ENCODE measurements around the gene EIF2B2.

The EIF2B2 gene

DNA sequence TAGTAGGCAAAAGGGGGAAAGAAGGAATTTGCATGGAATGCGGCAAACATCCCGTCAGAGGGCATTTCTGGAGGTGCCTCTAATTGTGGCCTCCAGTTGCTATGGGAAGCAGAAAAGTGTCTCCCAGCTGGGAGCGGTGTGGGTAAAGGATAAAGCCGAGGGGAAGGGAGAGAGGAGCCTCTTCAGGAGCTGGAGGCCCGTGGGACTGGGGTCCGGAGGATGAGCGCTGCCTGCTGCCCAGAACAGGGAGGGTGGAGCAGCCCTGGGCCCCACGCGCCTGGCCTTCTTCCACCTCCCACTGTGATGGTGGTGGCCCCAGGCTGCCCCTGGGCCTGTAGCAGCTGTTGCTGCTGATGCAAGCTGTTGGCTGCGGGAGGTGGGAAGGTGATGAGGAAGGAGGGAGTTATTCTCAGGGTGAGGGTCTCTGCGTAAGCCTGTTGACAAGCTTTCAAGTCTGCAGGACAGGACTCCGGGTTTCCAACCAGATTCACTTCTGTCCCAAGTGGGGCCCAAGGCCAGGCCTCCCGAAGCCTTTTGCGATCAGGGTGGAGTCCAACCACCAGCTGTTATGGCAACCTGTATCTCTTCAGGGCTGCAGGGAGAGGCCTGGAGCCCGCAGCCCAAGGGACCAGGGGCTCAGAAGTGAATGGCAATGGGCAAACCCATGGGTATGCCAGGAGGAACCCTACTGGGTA is 28.2 kb upstream of the EIF2B2 start:
- no peak for DNase-seq (ENCODE audit: low read depth in 2 of 2)

DNA sequence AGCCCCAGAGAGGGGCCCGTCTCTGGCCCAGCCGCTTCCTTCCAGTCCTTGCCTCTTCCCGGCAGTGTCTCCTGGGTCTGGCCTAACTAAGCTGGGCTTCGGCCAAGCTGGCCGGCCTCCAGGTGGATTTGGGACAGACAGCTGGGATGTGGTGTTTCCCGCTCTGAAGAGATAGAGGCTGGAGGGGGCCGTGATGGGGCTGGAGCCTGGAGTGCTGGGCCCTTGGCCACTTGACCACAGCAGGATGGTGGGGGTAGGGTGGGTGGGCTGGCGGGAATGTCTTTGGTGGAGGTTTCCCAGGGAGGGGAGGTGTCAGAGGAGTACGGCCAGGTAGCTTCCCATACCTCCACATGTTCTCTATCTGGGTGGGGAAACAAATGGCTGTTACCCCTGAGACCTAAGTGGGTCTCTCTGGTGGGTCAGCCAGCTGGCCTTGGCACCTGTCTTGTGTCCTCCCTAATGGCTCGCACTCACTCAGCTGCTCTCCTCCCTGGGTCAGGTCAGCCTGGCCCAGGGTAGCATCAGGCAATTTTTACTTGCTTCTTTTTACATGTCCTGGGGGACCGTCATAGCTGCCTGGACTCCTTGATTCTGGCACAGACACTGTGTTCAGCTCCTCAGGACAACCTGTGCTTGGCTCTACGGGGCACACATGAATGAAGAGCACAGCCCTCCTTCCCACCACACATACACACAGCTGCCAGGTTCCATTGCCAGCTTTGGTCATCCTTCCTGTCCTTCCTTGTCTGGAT is 27.5 kb upstream of the EIF2B2 start:
- no peak for DNase-seq (ENCODE audit: low read depth in 2 of 2)

GRCh38 chr14:74976264-74977113 is 26.2 kb upstream of the EIF2B2 start:
- no peak for DNase-seq (ENCODE audit: low read depth in 2 of 2)

- no peak for DNase-seq (ENCODE audit: low read depth in 2 of 2)
Observed at GRCh38 chr14:74977164-74977900, 25.4 kb upstream of the EIF2B2 start.

GRCh38 chr14:74977901-74978385 is 24.8 kb upstream of the EIF2B2 start:
- DNase-seq (ENCODE audit: low read depth in 2 of 2), result no peak

- DNase-seq (ENCODE audit: low read depth in 2 of 2), result no peak
Observed at GRCh38 chr14:74978416-74978947, 24.2 kb upstream of the EIF2B2 start.

DNA sequence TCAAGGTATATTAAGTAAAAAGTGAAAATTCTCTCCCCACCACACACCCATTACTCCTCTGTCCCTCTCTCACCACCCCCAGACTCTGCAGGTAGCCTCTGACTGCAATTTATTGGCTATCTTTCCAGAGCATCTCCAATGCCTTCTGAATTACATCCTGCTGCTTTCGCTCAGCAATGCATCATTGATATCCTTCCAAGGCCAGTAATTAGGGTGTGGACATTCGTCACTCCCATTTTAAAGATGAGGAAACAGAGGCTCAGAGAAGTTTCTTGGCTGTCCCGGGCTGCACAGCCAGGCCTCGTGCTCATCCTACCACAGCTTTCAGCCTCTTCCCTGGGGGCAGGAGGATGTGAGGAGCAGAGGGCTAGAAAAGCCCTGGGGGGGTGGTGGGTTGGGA is 23.7 kb upstream of the EIF2B2 start:
- no peak for DNase-seq (ENCODE audit: low read depth in 2 of 2)

DNA sequence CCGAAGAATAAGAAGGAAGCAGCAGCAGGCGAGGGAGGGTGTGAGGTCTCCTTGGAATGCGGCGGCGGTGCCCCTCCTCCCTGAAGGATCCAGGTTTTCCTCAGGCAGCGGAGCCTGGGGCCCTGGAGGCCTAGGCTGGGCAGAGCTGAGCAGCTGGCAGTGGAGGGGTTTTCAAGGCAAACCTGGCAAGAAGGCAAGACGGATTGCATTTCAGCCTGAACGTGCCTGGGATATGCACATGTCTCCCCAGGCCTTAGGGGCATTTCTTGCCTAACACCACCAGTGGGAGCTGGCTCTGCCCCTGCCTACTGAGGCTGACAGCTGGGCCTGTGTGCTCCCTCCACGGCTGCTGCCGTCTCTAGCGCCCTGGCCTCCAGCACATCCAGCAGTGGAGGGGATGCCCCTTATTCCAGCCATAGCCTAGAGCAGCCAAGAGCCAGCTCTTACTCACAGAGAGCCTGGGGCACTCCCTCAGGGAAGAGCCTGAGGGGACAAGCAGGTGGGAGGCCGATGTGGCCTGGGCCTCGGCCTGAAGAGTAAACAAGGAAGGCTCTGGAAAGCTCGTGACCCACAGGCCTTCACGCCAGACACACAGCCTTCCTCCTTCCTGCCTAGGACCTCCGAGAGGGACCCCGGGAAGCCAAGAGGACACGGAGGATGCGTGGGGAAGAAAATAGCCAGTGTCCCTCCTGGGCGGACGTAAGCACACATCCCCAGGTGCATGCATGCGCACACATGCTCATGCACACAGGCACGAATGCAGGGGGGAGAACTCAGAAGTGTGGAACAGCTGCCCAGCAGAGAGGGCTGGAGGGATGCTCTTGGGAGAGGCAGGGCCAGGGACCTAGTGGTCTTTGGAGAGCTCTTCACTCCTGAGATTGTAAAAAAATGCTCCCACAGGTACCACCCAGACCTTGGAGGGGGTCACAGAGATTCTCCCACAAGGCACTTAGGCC is 23.0 kb upstream of the EIF2B2 start:
- DNase-seq (ENCODE audit: low read depth in 2 of 2), result no peak

DNA sequence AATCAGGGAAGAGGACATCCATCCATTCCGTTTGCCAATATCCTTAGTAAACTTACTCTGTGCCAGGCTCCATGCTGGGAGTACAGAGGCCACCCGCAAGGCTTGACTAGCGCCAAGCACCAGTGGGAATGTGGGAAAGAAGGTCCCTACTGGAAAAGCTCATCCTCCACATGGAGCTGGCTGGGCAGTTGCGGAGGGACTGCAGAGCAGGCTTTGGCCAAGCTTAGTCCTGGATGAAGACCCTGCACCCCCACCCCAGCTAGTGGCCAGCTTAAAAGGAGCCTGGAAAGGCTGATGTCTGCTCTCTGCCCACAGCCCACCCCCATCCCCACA is 22.4 kb upstream of the EIF2B2 start:
- no peak for DNase-seq (ENCODE audit: low read depth in 2 of 2)

DNA sequence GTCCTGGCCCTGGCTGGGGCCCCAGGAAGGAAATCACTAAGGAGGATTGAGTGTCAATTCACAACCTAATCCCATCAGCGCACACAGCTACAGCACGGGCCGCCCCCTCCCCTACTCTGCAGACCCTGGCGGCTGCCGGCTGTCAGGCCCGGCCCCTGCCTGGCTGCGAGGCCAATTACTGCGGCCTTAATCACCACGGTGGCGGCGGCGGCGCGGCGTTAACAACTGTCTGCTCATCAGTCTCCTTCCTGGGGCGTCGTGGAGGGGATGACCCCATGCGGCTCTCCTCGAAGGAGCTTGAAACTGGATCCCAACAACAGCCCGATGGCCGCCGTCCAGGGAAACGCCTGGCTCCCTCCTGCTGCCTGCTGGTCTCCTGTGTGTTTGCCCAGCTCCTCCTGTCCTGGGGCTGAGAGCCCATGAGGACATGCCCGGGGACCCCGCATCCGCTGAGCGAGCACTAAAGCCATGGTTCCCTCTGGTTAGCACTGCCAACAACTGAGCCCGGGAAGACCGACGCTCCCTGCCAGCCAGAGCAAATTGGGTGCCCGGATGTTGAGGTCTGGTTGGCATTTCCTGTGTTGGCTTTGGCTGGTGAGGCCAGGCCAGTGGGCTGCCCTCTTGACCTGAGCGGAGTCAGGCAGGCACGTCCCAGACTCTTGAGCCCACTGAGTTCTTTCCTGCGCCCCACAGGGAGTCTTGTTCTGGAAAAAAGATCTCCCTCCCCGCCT is 21.8 kb upstream of the EIF2B2 start:
- no peak for DNase-seq (ENCODE audit: low read depth in 2 of 2)

DNA sequence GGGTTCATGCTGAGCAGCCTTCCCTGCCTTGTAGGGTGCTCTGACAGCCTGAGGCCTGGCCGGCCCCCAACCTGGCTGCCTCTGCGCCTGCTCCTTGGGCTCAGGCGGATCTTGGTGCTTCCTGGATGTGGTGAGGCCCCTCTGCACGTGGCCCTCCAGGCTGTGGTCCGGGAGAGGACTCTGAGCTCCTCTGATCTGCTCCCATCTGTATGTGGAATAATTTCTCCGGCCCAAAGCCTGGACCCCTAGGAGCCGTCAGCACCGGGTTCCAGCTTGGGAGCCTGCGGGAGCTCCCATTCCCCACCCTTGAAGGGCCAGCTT is 21.3 kb upstream of the EIF2B2 start:
- no peak for DNase-seq (ENCODE audit: low read depth in 2 of 2)

DNA sequence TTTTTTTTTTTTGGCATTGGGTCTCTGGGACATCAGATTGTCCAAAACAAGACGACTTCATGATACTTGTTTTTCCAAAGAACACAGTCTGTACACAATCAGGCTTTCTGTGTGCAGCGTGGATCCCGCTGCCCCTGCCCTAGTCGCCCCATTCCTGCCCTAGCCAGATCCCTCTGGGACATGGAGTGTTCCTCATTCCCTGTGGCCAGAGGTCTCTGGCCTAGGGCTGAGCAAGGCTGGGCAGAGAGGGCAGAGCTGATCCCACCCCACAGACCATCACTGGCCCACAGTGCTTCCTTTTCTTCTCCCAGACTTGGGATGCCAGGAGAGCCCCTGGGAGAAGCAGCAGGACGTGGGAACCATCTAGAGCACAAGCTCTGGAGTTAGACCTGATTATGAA is 20.9 kb upstream of the EIF2B2 start:
- no peak for DNase-seq (ENCODE audit: low read depth in 2 of 2)

DNA sequence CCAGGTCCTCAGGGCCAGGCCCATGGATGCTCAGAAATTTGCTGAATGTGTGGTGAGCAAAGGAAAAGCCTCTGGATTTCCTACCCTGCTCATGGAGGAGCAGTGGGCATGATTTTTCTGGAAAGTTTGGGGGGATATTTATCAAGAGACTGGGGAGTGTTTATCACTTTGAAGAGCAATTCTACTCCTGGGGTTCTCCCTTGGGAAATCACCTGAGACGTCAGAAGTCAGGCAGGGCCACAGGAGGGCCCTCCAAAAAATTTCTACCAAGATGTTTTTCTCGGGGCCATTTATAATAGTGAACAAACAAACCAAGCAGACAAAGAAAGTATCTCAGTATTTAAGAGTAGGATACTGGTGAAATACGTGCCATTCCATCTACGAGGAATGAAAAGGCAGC is 20.1 kb upstream of the EIF2B2 start:
- DNase-seq (ENCODE audit: low read depth in 2 of 2), result no peak

DNA sequence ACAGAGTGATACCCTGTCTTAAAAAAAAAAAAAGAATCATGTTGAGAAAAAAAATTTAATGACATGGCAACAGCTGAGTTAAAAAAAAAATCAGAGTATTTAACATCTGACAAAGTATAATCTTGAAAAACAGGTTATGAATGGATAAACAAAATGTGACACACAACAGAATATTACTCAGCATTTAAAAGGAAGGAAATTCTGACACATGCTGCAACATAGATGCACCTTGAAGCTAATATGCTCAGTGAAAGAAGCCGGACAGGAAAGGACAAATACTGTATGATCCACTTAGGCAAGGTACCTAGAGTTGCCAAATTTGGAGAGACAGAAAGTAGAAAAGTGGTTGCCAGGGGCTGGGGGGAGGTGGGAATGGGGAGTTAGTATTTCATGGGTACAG is 19.4 kb upstream of the EIF2B2 start:
- no peak for DNase-seq (ENCODE audit: low read depth in 2 of 2)

GRCh38 chr14:74984236-74985027 is 18.3 kb upstream of the EIF2B2 start:
- no peak for DNase-seq (ENCODE audit: low read depth in 2 of 2)

- DNase-seq (ENCODE audit: low read depth in 2 of 2), result no peak
Observed at GRCh38 chr14:74985028-74985310, 17.8 kb upstream of the EIF2B2 start.

GRCh38 chr14:74985806-74986205 is 16.9 kb upstream of the EIF2B2 start:
- no peak for DNase-seq (ENCODE audit: low read depth in 2 of 2)

GRCh38 chr14:74988131-74988530 is 14.6 kb upstream of the EIF2B2 start:
- no peak for DNase-seq (ENCODE audit: low read depth in 2 of 2)

DNA sequence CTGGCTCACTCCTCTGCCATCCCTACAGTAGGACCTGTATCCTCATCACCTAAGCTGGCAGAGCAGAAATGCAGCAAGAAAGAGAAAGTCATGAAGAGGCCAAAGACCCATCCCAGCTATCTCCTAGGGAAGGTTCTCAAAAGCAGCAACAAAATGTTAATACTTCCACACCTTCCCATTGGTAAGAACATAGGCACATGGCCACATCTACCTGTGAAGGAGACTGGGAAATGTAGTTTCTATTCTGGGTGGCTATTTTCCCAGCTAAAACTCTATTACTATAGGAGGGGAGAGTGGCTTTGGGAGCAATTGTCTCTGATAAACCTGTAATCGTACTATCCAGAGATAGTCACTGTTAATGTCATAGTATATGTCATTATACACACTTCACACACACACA is 13.7 kb upstream of the EIF2B2 start:
- no peak for DNase-seq (ENCODE audit: low read depth in 2 of 2)
